ENCODE results near the gene TYMP. TPM values are rescaled to one million over a fixed set of nuclear protein-coding genes. Genes with fewer than 3 reads are reported as not detected.
A peak's percentile ranks its signal among the peaks of the same experiment; 100 is the strongest.

TYMP gene
- total RNA-seq, 1 experiment from 2014 or later, result 41.0 TPM

DNA sequence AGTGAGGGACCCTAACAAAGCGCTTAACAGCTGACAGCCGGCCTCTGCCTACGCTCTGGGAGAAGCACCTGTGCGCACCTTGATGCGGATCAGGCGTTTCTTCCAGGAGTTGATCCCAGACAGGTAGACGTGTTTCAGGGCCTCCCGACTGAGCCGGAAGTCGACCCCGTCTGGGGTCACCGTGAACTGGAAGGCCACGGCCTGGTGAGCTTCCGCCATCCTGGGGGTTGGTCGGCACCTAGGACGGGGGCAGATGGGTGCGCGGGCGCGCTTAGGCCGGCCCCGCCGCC, 47.8 kb upstream of the TYMP start:
- no TSS peak for BruUV-seq (replicated peaks)
- H3K4me3 Mint-ChIP-seq (ENCODE audit: unreplicated experiment), result no peak overlapping the region
- H3K9me3 Mint-ChIP-seq (ENCODE audit: unreplicated experiment), result no peaks in the 10 kb centered on the region
- ChIA-PET POLR2A (no interaction called here), CTCF (no interaction called here)
- H3K27me3 Mint-ChIP-seq (ENCODE audit: insufficient read depth, unreplicated experiment), result no peaks in the 10 kb centered on the region
- peaks cover 30% of the 10 kb centered on the region for H3K36me3 Mint-ChIP-seq (ENCODE audit: insufficient read depth, unreplicated experiment)
- no peaks in the 10 kb centered on the region for H3K4me1 Mint-ChIP-seq (ENCODE audit: insufficient read depth, unreplicated experiment)
- H3K27ac Mint-ChIP-seq (ENCODE audit: low read depth, unreplicated experiment), result no peak overlapping the region
- TF ChIP-seq, protein P1, sequence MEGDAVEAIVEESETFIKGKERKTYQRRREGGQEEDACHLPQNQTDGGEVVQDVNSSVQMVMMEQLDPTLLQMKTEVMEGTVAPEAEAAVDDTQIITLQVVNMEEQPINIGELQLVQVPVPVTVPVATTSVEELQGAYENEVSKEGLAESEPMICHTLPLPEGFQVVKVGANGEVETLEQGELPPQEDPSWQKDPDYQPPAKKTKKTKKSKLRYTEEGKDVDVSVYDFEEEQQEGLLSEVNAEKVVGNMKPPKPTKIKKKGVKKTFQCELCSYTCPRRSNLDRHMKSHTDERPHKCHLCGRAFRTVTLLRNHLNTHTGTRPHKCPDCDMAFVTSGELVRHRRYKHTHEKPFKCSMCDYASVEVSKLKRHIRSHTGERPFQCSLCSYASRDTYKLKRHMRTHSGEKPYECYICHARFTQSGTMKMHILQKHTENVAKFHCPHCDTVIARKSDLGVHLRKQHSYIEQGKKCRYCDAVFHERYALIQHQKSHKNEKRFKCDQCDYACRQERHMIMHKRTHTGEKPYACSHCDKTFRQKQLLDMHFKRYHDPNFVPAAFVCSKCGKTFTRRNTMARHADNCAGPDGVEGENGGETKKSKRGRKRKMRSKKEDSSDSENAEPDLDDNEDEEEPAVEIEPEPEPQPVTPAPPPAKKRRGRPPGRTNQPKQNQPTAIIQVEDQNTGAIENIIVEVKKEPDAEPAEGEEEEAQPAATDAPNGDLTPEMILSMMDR (IDR thresholded peaks at IDR 0.05; ENCODE audit: unreplicated experiment), result no peak
- intact Hi-C loops (cut with micrococcal nuclease), result no loop called here
- no peak for DNase-seq (ENCODE audit: unreplicated experiment)

DNA sequence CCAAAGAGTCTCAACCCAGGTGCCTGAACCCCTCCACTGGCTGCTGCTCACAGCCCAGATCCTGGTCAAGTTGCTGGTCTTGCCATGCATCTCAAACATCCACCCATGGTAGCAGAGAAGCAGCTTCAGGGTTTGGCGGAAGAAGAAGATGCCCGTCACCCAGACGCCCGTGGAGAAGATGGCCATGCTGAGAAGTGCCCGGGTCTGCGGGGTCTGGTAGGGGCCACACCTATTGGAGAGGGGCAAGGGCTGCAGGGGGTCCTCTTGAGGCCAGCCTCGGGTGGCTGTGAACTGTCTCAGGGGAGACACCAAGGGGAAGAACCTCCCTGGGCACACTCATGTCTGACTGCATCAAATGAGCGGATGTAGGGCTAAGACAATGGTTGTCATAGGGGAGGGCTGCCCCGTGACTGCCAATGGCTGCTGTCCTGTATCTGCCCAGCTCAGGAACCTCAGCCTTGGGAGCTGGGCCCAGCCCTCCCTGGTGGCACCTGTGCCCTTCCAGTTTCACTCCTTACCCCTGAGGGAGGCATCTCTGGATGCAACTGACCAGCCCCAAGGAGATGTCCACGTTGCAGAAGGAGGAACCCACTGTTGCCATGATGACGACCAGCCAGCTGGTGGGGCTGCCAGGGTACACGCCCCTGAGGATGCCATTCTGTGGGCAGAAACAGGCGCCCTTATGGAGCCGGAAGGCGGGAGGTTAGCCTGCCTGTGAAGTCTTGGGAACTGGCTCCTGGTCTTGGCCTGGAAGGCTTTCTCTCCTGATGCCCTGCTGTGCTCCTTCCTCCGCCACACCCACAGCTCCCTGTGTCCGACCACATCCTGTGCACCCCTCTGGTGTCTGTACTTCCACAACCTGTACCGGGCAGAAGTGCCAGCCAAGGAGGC, 47.2 kb upstream of the TYMP start:
- TF ChIP-seq, protein P1 (IDR thresholded peaks at IDR 0.05; ENCODE audit: unreplicated experiment), result no peak
- Mint-ChIP-seq H3K36me3 (ENCODE audit: insufficient read depth, unreplicated experiment) (peaks cover 35% of the 10 kb centered on the region), H3K27me3 (ENCODE audit: insufficient read depth, unreplicated experiment) (no peaks in the 10 kb centered on the region), H3K4me3 (ENCODE audit: unreplicated experiment) (no peak overlapping the region), H3K27ac (ENCODE audit: low read depth, unreplicated experiment) (no peak overlapping the region), H3K9me3 (ENCODE audit: unreplicated experiment) (no peaks in the 10 kb centered on the region), H3K4me1 (ENCODE audit: insufficient read depth, unreplicated experiment) (no peaks in the 10 kb centered on the region)
- CTCF ChIA-PET, result no interaction called here
- no TSS peak for BruUV-seq (replicated peaks)
- no peak for DNase-seq (ENCODE audit: unreplicated experiment)
- intact Hi-C loops (cut with micrococcal nuclease), result no loop called here
- POLR2A ChIA-PET, result interaction anchor here (0.6 to 5.4 kb wide), 2 partner anchors 13 to 283 kb away, joined by 3 to 35 read pairs; partner anchors contain the start of gene SYCE3

DNA sequence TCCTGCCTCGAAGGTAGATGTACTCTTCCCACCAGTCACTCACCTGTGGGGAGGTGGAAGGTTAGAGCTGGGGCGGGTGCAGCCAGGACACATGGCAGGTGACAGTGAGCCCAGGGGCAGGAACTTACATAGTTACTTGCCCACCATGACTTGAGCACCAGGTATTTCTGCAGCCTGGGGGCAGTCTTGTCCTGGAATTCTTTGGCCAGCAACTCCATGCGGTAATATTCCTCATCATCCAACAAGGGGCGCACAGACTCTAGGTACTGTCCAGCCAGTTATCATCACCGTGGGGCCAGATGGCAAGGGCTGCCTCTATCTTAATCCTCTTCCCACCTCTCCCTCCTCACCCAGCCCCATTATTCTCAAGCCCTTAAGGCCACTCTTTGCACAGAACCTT, 46.3 kb upstream of the TYMP start:
- H3K27ac Mint-ChIP-seq (ENCODE audit: low read depth, unreplicated experiment), result no peak overlapping the region

DNA sequence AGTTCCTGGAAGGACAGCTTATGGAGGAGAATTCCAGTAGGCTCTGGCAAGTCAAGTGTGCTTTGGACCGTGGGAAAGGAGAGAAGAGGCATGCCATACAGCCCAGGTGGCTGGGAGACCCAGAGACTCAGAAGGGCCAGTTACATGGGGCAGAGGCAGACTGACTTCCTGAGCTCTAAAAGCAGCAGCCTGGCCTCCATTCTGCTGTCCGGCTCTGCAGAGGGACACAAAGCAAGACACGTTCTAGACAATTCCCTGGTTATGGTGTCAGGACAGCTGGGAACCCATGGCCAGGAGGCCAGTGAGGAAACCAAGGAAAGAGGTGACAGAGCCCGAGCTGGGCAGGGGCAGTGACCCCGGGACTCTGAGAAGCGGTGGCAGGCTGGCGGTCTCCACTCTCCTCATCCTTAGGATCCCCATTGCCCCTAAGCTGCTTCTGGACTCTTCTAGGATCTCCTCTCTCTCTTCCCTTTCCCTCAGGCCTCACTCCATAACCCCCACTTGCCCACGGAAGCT, 45.7 kb upstream of the TYMP start:
- H3K27me3 Mint-ChIP-seq (ENCODE audit: insufficient read depth, unreplicated experiment), result no peaks in the 10 kb centered on the region
- intact Hi-C loops (cut with micrococcal nuclease), result no loop called here
- BruUV-seq (replicated peaks), result no TSS peak
- no peak overlapping the region for H3K4me3 Mint-ChIP-seq (ENCODE audit: unreplicated experiment)
- DNase-seq (ENCODE audit: unreplicated experiment), result no peak
- ChIA-PET POLR2A (interaction anchor here (0.6 to 5.4 kb wide), 5 partner anchors 9 to 68 kb away, joined by 3 to 35 read pairs (median 4); partner anchors contain the start of genes LMF2 and SYCE3), CTCF (interaction anchor here (1.1 to 2.2 kb wide), 2 partner anchors 46 to 116 kb away, joined by 4 to 13 read pairs; no protein-coding TSS in a partner anchor)
- H3K4me1 Mint-ChIP-seq (ENCODE audit: insufficient read depth, unreplicated experiment), result no peaks in the 10 kb centered on the region
- H3K9me3 Mint-ChIP-seq (ENCODE audit: unreplicated experiment), result no peaks in the 10 kb centered on the region
- peaks cover 45% of the 10 kb centered on the region for H3K36me3 Mint-ChIP-seq (ENCODE audit: insufficient read depth, unreplicated experiment)
- TF ChIP-seq, protein P1 (IDR thresholded peaks at IDR 0.05; ENCODE audit: unreplicated experiment), result no peak
- H3K27ac Mint-ChIP-seq (ENCODE audit: low read depth, unreplicated experiment), result no peak overlapping the region

More for the DNA sequence above, 46.3 kb upstream of the TYMP start:
- CTCF ChIA-PET, result interaction anchor here (0.6 to 2.2 kb wide), 2 partner anchors 45 to 111 kb away, joined by 3 to 13 read pairs; no protein-coding TSS in a partner anchor
- TF ChIP-seq, protein P1 (IDR thresholded peaks at IDR 0.05; ENCODE audit: unreplicated experiment), result peak; percentile 12
- intact Hi-C loops (cut with micrococcal nuclease), result no loop called here
- Mint-ChIP-seq H3K27me3 (ENCODE audit: insufficient read depth, unreplicated experiment) (no peaks in the 10 kb centered on the region), H3K36me3 (ENCODE audit: insufficient read depth, unreplicated experiment) (peaks cover 39% of the 10 kb centered on the region), H3K9me3 (ENCODE audit: unreplicated experiment) (no peaks in the 10 kb centered on the region), H3K4me1 (ENCODE audit: insufficient read depth, unreplicated experiment) (no peaks in the 10 kb centered on the region), H3K4me3 (ENCODE audit: unreplicated experiment) (no peak overlapping the region)
- DNase-seq (ENCODE audit: unreplicated experiment), result peak; percentile 62
- POLR2A ChIA-PET, result interaction anchor here (2.2 to 5.4 kb wide), 2 partner anchors 12 to 45 kb away, joined by 8 to 35 read pairs; partner anchors contain the start of gene SYCE3
- no TSS peak for BruUV-seq (replicated peaks)
